GM12874 (cell line): ENCODE measurements around the gene DLG4.

Source experiments
- CTCF ChIP-seq: IDR thresholded peaks from 2 replicates; pipeline ENCODE4 v1.5.1; 2011; ENCODE audit warnings: low read depth, mild to moderate bottlenecking, control low read depth, low read length, moderate library complexity; ENCODE audit not compliant: insufficient read depth

The DLG4 gene

GRCh38 chr17:7238420-7239090 lies 18.9 kb upstream of the DLG4 start:
- TF ChIP-seq CTCF: no peak

- TF ChIP-seq CTCF: no peak
Measured at GRCh38 chr17:7237761-7238419, 18.3 kb upstream of the DLG4 start.

- TF ChIP-seq CTCF: no peak
Measured at GRCh38 chr17:7237266-7237760, 17.7 kb upstream of the DLG4 start.

- no peak for TF ChIP-seq CTCF
Measured at GRCh38 chr17:7236808-7237207, 17.2 kb upstream of the DLG4 start.

- no peak for TF ChIP-seq CTCF
Measured at GRCh38 chr17:7235693-7236665, 16.3 kb upstream of the DLG4 start.

GRCh38 chr17:7234083-7234951 lies 14.7 kb upstream of the DLG4 start, which contains the start of gene DVL2:
Gene DVL2 (minus strand): TSS chr17:7234517. CDS start chr17:7234262, 255 bp downstream.
- TF ChIP-seq CTCF: no peak
